Heart left ventricle (tissue), 13 donors: ENCODE results near the gene SART1.

Source experiments
- CTCF ChIP-seq, 12 donors: fragments of 200-600 bp; sonication (generic) in 4 of 12; IDR thresholded peaks; one replicate each; pipeline versions ENCODE4 v1.5.0 to v1.8.0; 2018 to 2022; ENCODE audit warnings: antibody characterized with exemption in 12 of 12, mild to moderate bottlenecking in 5 of 12
- POLR2A ChIP-seq, 2 donors: fragments of 450-650 bp; IDR thresholded peaks; one replicate each; pipeline ENCODE4 v1.6.1; 2017; ENCODE audit warnings: antibody characterized with exemption in 2 of 2, mild to moderate bottlenecking in 2 of 2, moderate library complexity in 2 of 2
- donor health status: ischemic (EF 13 %, LVEDD 7.1; RV severe dilation, severe dysfunction).
- donor health status: DM: no; HTN: yes; CAD: no.
- donor health status: DM: no; HTN: no; CAD: no.
- donor health status: ischemic (EF 25% LVEDD 6.9; RV normal size, moderate dysfunction).
- donor health status: ischemic (EF 25% LVEDD 5.7; RV mildly dilated, moderate dysfunction).
- donor health status: ischemic (EF 35%, LVEDD 5.7; RV mildly dilated, moderate dysfunction).
- donor health status: nonischemic (EF 11% LVEDD 7.7; RV severe dilation, severe dysfunction).
- donor health status: DM: yes; HTN: yes; CAD: no.
- donor health status: PGD.
- donor health status: ischemic (EF 29% LVEDD 5.4; RV normal size, mild dysfunction).
- donor health status: nonischemic (EF 23%, LVEDD 6.1; RV moderate dilation, normal function).

- TF ChIP-seq CTCF (IDR thresholded peaks at IDR 0.05): no peak
- no peak for TF ChIP-seq POLR2A (IDR thresholded peaks at IDR 0.05)
Measured at GRCh38 chr11:66012371-66012945, 50.9 kb downstream of the SART1 start.
